MM.1S (cell line): Measurements from ENCODE around the gene STEAP2.

Source experiments
- DNase-seq: peaks from one replicate; pipeline ENCODE4 v3.0.0-alpha.2; 2015
- H2AFZ ChIP-seq: fragments of 300-600 bp; sonication (generic); 2 replicates; pipeline ENCODE4 v1.6.0; 2016; ENCODE audit warnings: antibody characterized with exemption, low read length
- H3F3A ChIP-seq: fragments of 300-600 bp; sonication (generic); 2 replicates; pipeline ENCODE4 v1.6.1; 2016; ENCODE audit warnings: mild to moderate bottlenecking, antibody characterized with exemption, low read length, moderate library complexity, mixed read lengths; ENCODE audit not compliant: insufficient read depth
- H3K27ac ChIP-seq: fragments of 300-600 bp; sonication (generic); 2 replicates; pipeline ENCODE4 v1.5.1; 2016; ENCODE audit warnings: mild to moderate bottlenecking, low read length
- H3K27me3 ChIP-seq: fragments of 300-600 bp; sonication (generic); replicated peaks from 2 replicates; pipeline ENCODE4 v1.6.0; 2016; ENCODE audit warnings: low read length; ENCODE audit not compliant: insufficient read depth
- H3K36me3 ChIP-seq: fragments of 300-600 bp; sonication (generic); replicated peaks from 2 replicates; pipeline ENCODE4 v1.6.1; 2016; ENCODE audit warnings: mild to moderate bottlenecking, low read length, mixed read lengths; ENCODE audit not compliant: insufficient read depth
- H3K4me1 ChIP-seq: fragments of 300-600 bp; sonication (generic); 2 replicates; pipeline ENCODE4 v1.6.1; 2016; ENCODE audit warnings: low read length, mixed read lengths
- H3K4me2 ChIP-seq: fragments of 300-600 bp; sonication (generic); 2 replicates; pipeline ENCODE4 v1.6.0; 2016; ENCODE audit warnings: low read depth, low read length
- H3K4me3 ChIP-seq: fragments of 300-600 bp; sonication (generic); 2 replicates; pipeline ENCODE4 v1.5.1; 2016; ENCODE audit warnings: low read length, mixed read lengths
- H3K79me2 ChIP-seq: fragments of 300-600 bp; sonication (generic); 2 replicates; pipeline ENCODE4 v1.6.1; 2016; ENCODE audit warnings: mixed run types, low read length, mixed read lengths
- H3K9ac ChIP-seq: fragments of 300-600 bp; sonication (generic); 2 replicates; pipeline ENCODE4 v1.6.1; 2016; ENCODE audit warnings: low read length, mixed read lengths
- H3K9me2 ChIP-seq: fragments of 300-600 bp; sonication (generic); replicated peaks from 2 replicates; pipeline ENCODE4 v1.6.1; 2016; ENCODE audit warnings: mild to moderate bottlenecking, low read length, mixed read lengths; ENCODE audit not compliant: insufficient read depth
- H3K9me3 ChIP-seq: fragments of 300-600 bp; sonication (generic); replicated peaks from 2 replicates; pipeline ENCODE4 v1.6.1; 2016; ENCODE audit warnings: mild to moderate bottlenecking, low read length, mixed read lengths; ENCODE audit not compliant: insufficient read depth
- H4K20me1 ChIP-seq: fragments of 300-600 bp; sonication (generic); 2 replicates; pipeline ENCODE4 v1.6.1; 2016; ENCODE audit warnings: mild to moderate bottlenecking, low read length, moderate library complexity, mixed read lengths; ENCODE audit not compliant: insufficient read depth
- EZH2 ChIP-seq: fragments of 300-600 bp; sonication (generic); optimal IDR thresholded peaks from 2 replicates; pipeline ENCODE3; 2017; ENCODE audit warnings: low read depth, mild to moderate bottlenecking, antibody characterized with exemption, low read length, mixed read lengths
- EZH2phosphoT487 ChIP-seq: fragments of 300-600 bp; sonication (generic); IDR thresholded peaks from 2 replicates; pipeline ENCODE4 v1.6.1; 2018; ENCODE audit warnings: antibody characterized with exemption, low read length
- TF ChIP-seq, protein P1 (sequence below): fragments of 300-600 bp; sonication (generic); IDR thresholded peaks from 2 replicates; pipeline ENCODE4 v1.5.1; 2016; ENCODE audit warnings: antibody characterized with exemption, low read length, mixed read lengths

The STEAP2 gene

DNA sequence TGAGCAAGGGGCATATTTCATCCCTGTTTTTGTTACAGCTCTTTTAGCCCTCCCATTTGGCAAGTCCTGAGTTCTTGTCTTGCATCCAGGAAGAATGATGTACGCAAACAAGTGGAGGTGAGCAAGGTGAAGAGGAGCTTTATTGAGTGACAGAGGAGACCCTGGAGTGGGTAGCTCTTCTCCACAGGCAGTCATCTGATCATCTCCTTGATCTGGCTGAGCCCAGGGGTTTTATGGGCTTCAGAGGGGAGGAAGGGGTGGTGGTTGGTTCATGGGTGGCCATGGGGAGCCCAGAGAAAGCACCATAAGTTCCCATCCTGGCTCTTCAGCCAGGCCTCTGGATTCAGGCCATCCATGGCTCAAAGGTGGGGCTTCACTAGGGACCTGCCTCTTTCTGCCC, 35.3 kb upstream of the STEAP2 start:
- Histone ChIP-seq H3K27ac (no peak overlapping the region), H3K79me2 (no peaks in the 10 kb centered on the region), H3K4me3 (no peak overlapping the region), H3K4me1 (peaks cover 41% of the 10 kb centered on the region), H3K9ac (no peak overlapping the region), H3K9me2 (no peaks in the 10 kb centered on the region), H3K4me2 (no peak overlapping the region), H3F3A (peaks cover 25% of the 10 kb centered on the region), H2AFZ (no peak overlapping the region), H3K27me3 (0 out of 2 replicates have a peak, but pooled peaks cover 3% of the 10 kb centered on the region), H3K9me3 (no peaks in the 10 kb centered on the region), H4K20me1 (no peaks in the 10 kb centered on the region), H3K36me3 (no peaks in the 10 kb centered on the region)
- DNase-seq = no peak
- TF ChIP-seq EZH2 = no peak
- TF ChIP-seq, protein P1, sequence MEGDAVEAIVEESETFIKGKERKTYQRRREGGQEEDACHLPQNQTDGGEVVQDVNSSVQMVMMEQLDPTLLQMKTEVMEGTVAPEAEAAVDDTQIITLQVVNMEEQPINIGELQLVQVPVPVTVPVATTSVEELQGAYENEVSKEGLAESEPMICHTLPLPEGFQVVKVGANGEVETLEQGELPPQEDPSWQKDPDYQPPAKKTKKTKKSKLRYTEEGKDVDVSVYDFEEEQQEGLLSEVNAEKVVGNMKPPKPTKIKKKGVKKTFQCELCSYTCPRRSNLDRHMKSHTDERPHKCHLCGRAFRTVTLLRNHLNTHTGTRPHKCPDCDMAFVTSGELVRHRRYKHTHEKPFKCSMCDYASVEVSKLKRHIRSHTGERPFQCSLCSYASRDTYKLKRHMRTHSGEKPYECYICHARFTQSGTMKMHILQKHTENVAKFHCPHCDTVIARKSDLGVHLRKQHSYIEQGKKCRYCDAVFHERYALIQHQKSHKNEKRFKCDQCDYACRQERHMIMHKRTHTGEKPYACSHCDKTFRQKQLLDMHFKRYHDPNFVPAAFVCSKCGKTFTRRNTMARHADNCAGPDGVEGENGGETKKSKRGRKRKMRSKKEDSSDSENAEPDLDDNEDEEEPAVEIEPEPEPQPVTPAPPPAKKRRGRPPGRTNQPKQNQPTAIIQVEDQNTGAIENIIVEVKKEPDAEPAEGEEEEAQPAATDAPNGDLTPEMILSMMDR = no peak
- no peak for TF ChIP-seq EZH2phosphoT487

DNA sequence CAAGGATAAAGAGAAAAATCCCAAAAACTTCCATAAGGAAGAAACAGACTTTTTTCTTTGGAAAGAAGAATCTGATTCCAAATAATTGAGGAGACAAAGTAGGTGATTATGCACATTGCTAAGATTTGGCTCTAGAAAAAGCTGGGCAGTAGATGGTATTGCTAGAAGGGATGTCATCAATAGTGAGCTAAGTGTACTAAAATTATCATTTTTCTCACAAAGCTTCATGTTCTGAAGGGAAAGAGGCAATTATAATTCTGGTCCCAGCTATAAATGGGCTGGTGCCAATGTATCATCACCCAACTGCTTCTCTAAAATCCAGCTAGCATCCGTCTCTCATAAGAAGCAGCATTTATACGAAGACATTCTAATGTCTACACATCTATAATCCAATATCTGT, 33.4 kb upstream of the STEAP2 start:
- Histone ChIP-seq H3K36me3 (no peaks in the 10 kb centered on the region), H3K4me3 (no peak overlapping the region), H3K79me2 (no peaks in the 10 kb centered on the region), H3F3A (peaks cover 25% of the 10 kb centered on the region), H3K9ac (no peak overlapping the region), H3K27me3 (0 out of 2 replicates have a peak, but pooled peaks cover 3% of the 10 kb centered on the region), H3K9me3 (no peaks in the 10 kb centered on the region), H3K9me2 (no peaks in the 10 kb centered on the region), H4K20me1 (no peaks in the 10 kb centered on the region), H3K4me2 (no peak overlapping the region), H2AFZ (no peak overlapping the region), H3K4me1 (peaks cover 40% of the 10 kb centered on the region), H3K27ac (no peak overlapping the region)
- DNase-seq = no peak
- TF ChIP-seq, protein P1 = no peak
- no peak for TF ChIP-seq EZH2
- no peak for TF ChIP-seq EZH2phosphoT487

DNA sequence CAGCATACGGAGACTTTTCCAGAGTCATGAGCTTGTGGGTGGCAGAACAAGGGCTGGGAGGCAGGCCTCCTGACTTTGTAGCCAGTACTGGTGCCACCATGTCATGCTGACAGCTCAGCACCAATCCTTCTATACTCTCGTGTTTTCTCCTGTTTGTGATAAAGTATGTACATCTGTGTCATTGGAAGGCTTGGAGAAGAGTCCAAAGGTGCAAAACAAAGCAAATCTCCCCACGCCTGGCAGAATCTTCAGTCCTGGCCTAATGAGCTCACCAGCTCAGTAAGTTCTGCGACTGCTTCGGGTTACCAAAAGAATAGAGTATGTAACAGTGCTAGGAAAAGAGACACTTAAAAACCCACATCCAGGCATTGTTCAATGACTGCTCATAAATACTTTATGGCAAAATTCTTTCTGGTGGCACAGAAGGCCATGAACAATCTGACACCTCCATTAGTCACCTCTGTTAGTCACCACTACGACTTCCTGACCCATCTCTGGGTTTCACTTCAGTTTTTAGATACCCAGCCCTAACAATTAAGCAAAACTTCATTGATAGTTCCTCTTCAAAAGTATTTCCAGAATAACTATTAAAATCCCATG, 32.8 kb upstream of the STEAP2 start:
- peak; percentile 54 for DNase-seq
- no peaks in the 10 kb centered on the region for H3K9me2 ChIP-seq
- no peak overlapping the region for H3K9ac ChIP-seq
- TF ChIP-seq, protein P1 = no peak
- TF ChIP-seq EZH2 (no peak), EZH2phosphoT487 (no peak)
- H3K27me3 ChIP-seq = 0 out of 2 replicates have a peak, but pooled peaks cover 3% of the 10 kb centered on the region
- no peak overlapping the region for H2AFZ ChIP-seq
- H3K79me2 ChIP-seq = no peaks in the 10 kb centered on the region
- H3K4me3 ChIP-seq = no peak overlapping the region
- H4K20me1 ChIP-seq = no peaks in the 10 kb centered on the region
- H3K9me3 ChIP-seq = no peaks in the 10 kb centered on the region
- peaks cover 25% of the 10 kb centered on the region for H3F3A ChIP-seq
- peak overlapping the region; percentile 43 for H3K4me2 ChIP-seq
- peak overlapping the region; percentile 9; the same call in 1 of the 2 replicates for H3K27ac ChIP-seq
- no peaks in the 10 kb centered on the region for H3K36me3 ChIP-seq
- peaks cover 35% of the 10 kb centered on the region for H3K4me1 ChIP-seq
